Sigmoid colon (tissue), 7 donors: ENCODE data around the gene BIRC7. TPM values are rescaled to one million over a fixed set of nuclear protein-coding genes. Genes with fewer than 3 reads are reported as not detected.

Source experiments
- DNase-seq: peaks from one replicate; pipeline ENCODE4 v3.0.0-alpha.2; 2019
- H3K27ac ChIP-seq, 4 donors: fragments of 200-600 bp; sonication (generic); one replicate each; pipeline ENCODE4 v1.5.1; 2016 to 2019; ENCODE audit warnings: mild to moderate bottlenecking in 1 of 4
- H3K27me3 ChIP-seq, 3 donors: fragments of 200-600 bp; sonication (generic); one replicate each; pipeline ENCODE4 v1.5.1; 2019; ENCODE audit warnings: mild to moderate bottlenecking in 1 of 3
- H3K36me3 ChIP-seq, 4 donors: fragments of 200-600 bp; sonication (generic); one replicate each; pipeline ENCODE4 v1.5.1; 2016 to 2019
- H3K4me1 ChIP-seq, 4 donors: fragments of 200-600 bp; sonication (generic); one replicate each; pipeline ENCODE4 v1.5.1; 2017 to 2019
- H3K4me3 ChIP-seq, 4 donors: fragments of 200-600 bp; sonication (generic); one replicate each; pipeline ENCODE4 v1.5.1; 2017 to 2019; ENCODE audit warnings: mild to moderate bottlenecking in 2 of 4, moderate library complexity in 1 of 4
- H3K9me3 ChIP-seq, 4 donors: fragments of 200-600 bp in 3 of 4; sonication (generic) in 3 of 4; one replicate each; pipeline versions ENCODE4 v1.5.1 to v1.6.1; 2013 to 2019
- EP300 ChIP-seq, 4 donors: sonication (generic); formaldehyde crosslinking; IDR thresholded peaks; one replicate each; pipeline ENCODE4 v1.6.1; 2017; ENCODE audit warnings: antibody characterized with exemption in 4 of 4
- POLR2A ChIP-seq, 2 donors: fragments of 450-650 bp; IDR thresholded peaks; one replicate each; pipeline ENCODE4 v1.6.1; 2016; ENCODE audit warnings: antibody characterized with exemption in 2 of 2, mild to moderate bottlenecking in 2 of 2, moderate library complexity in 2 of 2
- POLR2AphosphoS5 ChIP-seq, 4 donors: sonication (generic); formaldehyde crosslinking; IDR thresholded peaks; one replicate each; pipeline ENCODE4 v1.6.1; 2017; ENCODE audit warnings: antibody characterized with exemption in 4 of 4
- WGBS, 2 donors: extraction: QIAGEN DNeasy Blood & Tissue Kit; methylation state at CpG; one replicate each; pipeline ENCODE4 v1.1.7; 2013; 5-methylcytosine and 5-hydroxymethylcytosine counted together
- intact Hi-C: fragments of 100-400 bp; cut with DNase I; formaldehyde crosslinking; loops from one replicate; pipeline ENCODE4 v1.15.1; 2023
- polyA plus RNA-seq, 3 donors: library from polyadenylated mRNA; stranded (reverse); fragments of 200-250 nt; gene quantifications; one replicate each; pipeline ENCODE4 v1.2.3, GENCODE V29; 2013
- total RNA-seq, 4 donors: library from RNA; depleted of rRNA; stranded (reverse); fragments of >200 nt; gene quantifications; one replicate each; pipeline ENCODE4 v1.1.0, GENCODE V29; 2016
- TF ChIP-seq, protein P1 (sequence below), 4 experiments: fragments of 450-650 bp in 3 of 4; fragments of 200-600 bp in 1 of 4; IDR thresholded peaks; one replicate each; pipeline ENCODE4 v1.5.1; 2016 to 2019; ENCODE audit warnings: antibody characterized with exemption in 4 of 4, mild to moderate bottlenecking in 3 of 4, moderate library complexity in 2 of 4
- donor health status: healthy with polysubstance abuse.
- donor health status: Bipolar disorder and iron deficiency.
- donor health status: healthy.

Gene BIRC7
- total and polyA plus RNA-seq, 7 donors, result 0.15 to 1.2 (median 0.66) TPM; not detected in 3

GRCh38 chr20:63283397-63284082 is 47.8 kb downstream of the BIRC7 start:
- WGBS, 2 donors, result 93 to 94% methylated on average over 33 of the region's 33 CpGs
- H3K36me3 ChIP-seq, result peaks cover 12 to 99% (median 62%) of the 10 kb centered on the region in 4 donors

GRCh38 chr20:63284083-63284440 is 48.4 kb downstream of the BIRC7 start:
- 79 to 81% methylated on average over 14 of the region's 14 CpGs for WGBS, 2 donors
- no peaks in the 10 kb centered on the region for H3K4me1 ChIP-seq
- intact Hi-C loops, result no loop called here
- DNase-seq, result no peak
- H3K9me3 ChIP-seq, result no peaks in the 10 kb centered on the region
- H3K27ac ChIP-seq, result no peak overlapping the region
- no peak overlapping the region for H3K4me3 ChIP-seq
- H3K27me3 ChIP-seq, result no peaks in the 10 kb centered on the region
- TF ChIP-seq, protein P1, sequence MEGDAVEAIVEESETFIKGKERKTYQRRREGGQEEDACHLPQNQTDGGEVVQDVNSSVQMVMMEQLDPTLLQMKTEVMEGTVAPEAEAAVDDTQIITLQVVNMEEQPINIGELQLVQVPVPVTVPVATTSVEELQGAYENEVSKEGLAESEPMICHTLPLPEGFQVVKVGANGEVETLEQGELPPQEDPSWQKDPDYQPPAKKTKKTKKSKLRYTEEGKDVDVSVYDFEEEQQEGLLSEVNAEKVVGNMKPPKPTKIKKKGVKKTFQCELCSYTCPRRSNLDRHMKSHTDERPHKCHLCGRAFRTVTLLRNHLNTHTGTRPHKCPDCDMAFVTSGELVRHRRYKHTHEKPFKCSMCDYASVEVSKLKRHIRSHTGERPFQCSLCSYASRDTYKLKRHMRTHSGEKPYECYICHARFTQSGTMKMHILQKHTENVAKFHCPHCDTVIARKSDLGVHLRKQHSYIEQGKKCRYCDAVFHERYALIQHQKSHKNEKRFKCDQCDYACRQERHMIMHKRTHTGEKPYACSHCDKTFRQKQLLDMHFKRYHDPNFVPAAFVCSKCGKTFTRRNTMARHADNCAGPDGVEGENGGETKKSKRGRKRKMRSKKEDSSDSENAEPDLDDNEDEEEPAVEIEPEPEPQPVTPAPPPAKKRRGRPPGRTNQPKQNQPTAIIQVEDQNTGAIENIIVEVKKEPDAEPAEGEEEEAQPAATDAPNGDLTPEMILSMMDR (IDR thresholded peaks at IDR 0.05), result no peak
- TF ChIP-seq POLR2AphosphoS5 (IDR thresholded peaks at IDR 0.05), result no peak
- no peak for TF ChIP-seq POLR2A (IDR thresholded peaks at IDR 0.05)
- no peak for TF ChIP-seq EP300 (IDR thresholded peaks at IDR 0.05)
- H3K36me3 ChIP-seq, result peaks cover 12 to 99% (median 59%) of the 10 kb centered on the region in 4 donors

More at GRCh38 chr20:63283397-63284082, 47.8 kb downstream of the BIRC7 start:
- no peak for DNase-seq
- TF ChIP-seq, protein P1 (IDR thresholded peaks at IDR 0.05), result no peak
- no peak for TF ChIP-seq EP300 (IDR thresholded peaks at IDR 0.05)
- H3K27ac ChIP-seq, result no peak overlapping the region
- no peaks in the 10 kb centered on the region for H3K4me1 ChIP-seq
- no peaks in the 10 kb centered on the region for H3K9me3 ChIP-seq
- no peak overlapping the region for H3K4me3 ChIP-seq
- no peaks in the 10 kb centered on the region for H3K27me3 ChIP-seq
- intact Hi-C loops, result no loop called here

- Histone ChIP-seq H3K27me3 (no peaks in the 10 kb centered on the region), H3K4me3 (no peak overlapping the region), H3K36me3 (peaks cover 12 to 99% (median 55%) of the 10 kb centered on the region in 4 donors), H3K4me1 (no peaks in the 10 kb centered on the region), H3K9me3 (no peaks in the 10 kb centered on the region), H3K27ac (no peak overlapping the region)
- DNase-seq, result no peak
- intact Hi-C loops, result no loop called here
- TF ChIP-seq, protein P1 (IDR thresholded peaks at IDR 0.05), result no peak
- TF ChIP-seq POLR2A (IDR thresholded peaks at IDR 0.05) (no peak), EP300 (IDR thresholded peaks at IDR 0.05) (no peak), POLR2AphosphoS5 (IDR thresholded peaks at IDR 0.05) (no peak)
- 85 to 92% methylated on average over 25 of the region's 25 CpGs for WGBS, 2 donors
These were observed 48.8 kb downstream of the BIRC7 start for GRCh38 chr20:63284544-63284949.

DNA sequence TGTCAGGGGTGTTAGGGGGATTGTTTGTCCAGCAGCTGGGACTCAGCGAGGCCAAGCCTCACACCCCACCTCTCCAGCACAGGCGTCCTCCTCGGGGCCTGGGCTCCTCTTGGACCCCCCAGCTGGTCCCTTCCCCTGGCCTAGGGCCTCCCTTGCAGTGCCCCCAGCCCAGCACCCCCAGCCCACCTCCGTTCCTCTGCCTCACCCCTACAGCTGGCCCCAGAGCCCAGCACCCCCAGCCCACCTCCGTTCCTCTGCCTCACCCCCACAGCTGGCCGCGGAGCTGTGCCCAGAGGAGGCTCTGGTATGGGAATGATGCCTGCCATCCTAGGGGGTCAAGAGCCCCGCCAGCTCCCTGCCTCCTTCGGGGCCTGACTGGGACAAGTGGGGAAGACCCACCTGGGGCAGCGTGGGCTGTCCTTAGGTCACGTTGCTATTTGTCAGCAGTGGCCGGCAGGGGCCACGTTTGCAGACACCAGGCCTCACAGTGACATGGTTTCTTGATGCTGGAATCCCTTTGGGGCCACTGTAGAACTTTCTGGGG is 49.3 kb downstream of the BIRC7 start:
- Histone ChIP-seq H3K4me3 (no peak overlapping the region), H3K4me1 (no peaks in the 10 kb centered on the region), H3K27me3 (no peaks in the 10 kb centered on the region), H3K9me3 (no peaks in the 10 kb centered on the region), H3K27ac (no peak overlapping the region), H3K36me3 (peaks cover 12 to 95% (median 51%) of the 10 kb centered on the region in 4 donors)
- TF ChIP-seq POLR2AphosphoS5 (IDR thresholded peaks at IDR 0.05) (no peak), POLR2A (IDR thresholded peaks at IDR 0.05) (no peak), EP300 (IDR thresholded peaks at IDR 0.05) (no peak)
- TF ChIP-seq, protein P1 (IDR thresholded peaks at IDR 0.05), result no peak
- intact Hi-C loops, result no loop called here
- no peak for DNase-seq
- WGBS, 2 donors, result 86 to 92% methylated on average over 13 of the region's 13 CpGs
